GM12878 (cell line): ENCODE measurements around the gene TRIM28. TPM values are rescaled to one million over a fixed set of nuclear protein-coding genes. Genes with fewer than 3 reads are reported as not detected.

ENCODE experiments used
- BCL11A ChIP-seq: IDR thresholded peaks from 2 replicates; pipeline ENCODE4 v1.6.1; 2011; ENCODE audit warnings: low read depth, low read length
- CHD2 ChIP-seq: IDR thresholded peaks from 2 replicates; pipeline ENCODE4 v1.6.1; 2011; ENCODE audit warnings: low read depth, low read length, improper control_type of control experiment, borderline replicate concordance
- FOS ChIP-seq: IDR thresholded peaks from 3 replicates; pipeline ENCODE4 v1.6.1; 2011; ENCODE audit warnings: borderline replicate concordance; ENCODE audit not compliant: insufficient read length; ENCODE audit errors: extremely low read depth
- GATAD2B ChIP-seq: fragments of 450-650 bp; conservative IDR thresholded peaks from 2 replicates; pipeline ENCODE4 v1.6.1; 2017; ENCODE audit warnings: low read depth, mild to moderate bottlenecking, moderate library complexity
- HDAC6 ChIP-seq: fragments of 200-600 bp; sonication (generic); IDR thresholded peaks from one replicate; pipeline ENCODE4 v1.8.0; 2017; ENCODE audit warnings: antibody characterized with exemption; ENCODE audit not compliant: unreplicated experiment
- IRF4 ChIP-seq: IDR thresholded peaks from 2 replicates; pipeline ENCODE4 v1.6.1; 2011; ENCODE audit warnings: low read depth, low read length
- LARP7 ChIP-seq: fragments of 450-650 bp; IDR thresholded peaks from 2 replicates; pipeline ENCODE4 v1.6.1; 2017; ENCODE audit warnings: mild to moderate bottlenecking
- MYC ChIP-seq: IDR thresholded peaks from 2 replicates; pipeline ENCODE4 v1.6.1; 2011; ENCODE audit warnings: mild to moderate bottlenecking, low read length, moderate library complexity, inconsistent platforms; ENCODE audit not compliant: insufficient read depth, insufficient replicate concordance, insufficient read length, severe bottlenecking
- NR2C1 ChIP-seq: fragments of 450-650 bp; IDR thresholded peaks from 2 replicates; pipeline ENCODE4 v1.6.1; 2017; ENCODE audit warnings: antibody characterized with exemption, mild to moderate bottlenecking, moderate library complexity
- NR2F1 ChIP-seq: fragments of 450-650 bp; conservative IDR thresholded peaks from 2 replicates; pipeline ENCODE4 v1.6.1; 2017; ENCODE audit warnings: mild to moderate bottlenecking
- PAX8 ChIP-seq: fragments of 450-650 bp; IDR thresholded peaks from 2 replicates; pipeline ENCODE4 v1.6.1; 2017; ENCODE audit warnings: mild to moderate bottlenecking, moderate library complexity
- POLR2AphosphoS2 ChIP-seq: IDR thresholded peaks from 2 replicates; pipeline ENCODE4 v1.6.1; 2011; ENCODE audit warnings: low read depth, mild to moderate bottlenecking, low read length, improper control_type of control experiment, moderate library complexity
- RAD21 ChIP-seq: IDR thresholded peaks from 2 replicates; pipeline ENCODE4 v1.6.1; 2011; ENCODE audit warnings: mild to moderate bottlenecking, low read depth, low read length, moderate library complexity; ENCODE audit not compliant: insufficient read depth
- RB1 ChIP-seq: fragments of 450-650 bp; formaldehyde crosslinking; IDR thresholded peaks from 2 replicates; pipeline ENCODE4 v1.6.1; 2017; ENCODE audit warnings: mild to moderate bottlenecking, borderline replicate concordance
- RBBP5 ChIP-seq: fragments of 200-600 bp; sonication (generic); conservative IDR thresholded peaks from 2 replicates; pipeline ENCODE4 v1.6.1; 2016
- SMAD5 ChIP-seq: IDR thresholded peaks from 2 replicates; pipeline ENCODE4 v1.6.1; 2016; ENCODE audit warnings: antibody characterized with exemption, low read depth
- SP1 ChIP-seq: IDR thresholded peaks from one replicate; pipeline ENCODE4 v1.6.1; 2011; ENCODE audit warnings: low read depth, low read length
- SREBF1 ChIP-seq: IDR thresholded peaks from 2 replicates; pipeline ENCODE4 v1.6.1; 2012; ENCODE audit warnings: mild to moderate bottlenecking, low read length
- SRF ChIP-seq, 2 experiments: IDR thresholded peaks; 2 replicates each; pipeline ENCODE4 v1.6.1; 2011; ENCODE audit warnings: low read depth in 2 of 2, low read length in 2 of 2, mild to moderate bottlenecking in 1 of 2, moderate library complexity in 1 of 2
- TAF1 ChIP-seq: IDR thresholded peaks from 2 replicates; pipeline ENCODE4 v1.6.1; 2011; ENCODE audit warnings: mild to moderate bottlenecking, low read depth, low read length, borderline replicate concordance
- TCF12 ChIP-seq: IDR thresholded peaks from 2 replicates; pipeline ENCODE4 v1.6.1; 2011; ENCODE audit warnings: low read depth, mild to moderate bottlenecking, low read length
- ZNF207 ChIP-seq: fragments of 450-650 bp; IDR thresholded peaks from 2 replicates; pipeline ENCODE4 v1.6.1; 2014; ENCODE audit warnings: antibody characterized with exemption, mild to moderate bottlenecking, borderline replicate concordance
- ZNF24 ChIP-seq: fragments of 450-650 bp; IDR thresholded peaks from 2 replicates; pipeline ENCODE4 v1.6.1; 2017; ENCODE audit warnings: antibody characterized with exemption, mild to moderate bottlenecking
- ZNF384 ChIP-seq: IDR thresholded peaks from 2 replicates; pipeline ENCODE4 v1.6.1; 2012; ENCODE audit warnings: low read depth, mild to moderate bottlenecking, low read length, improper control_type of control experiment, borderline replicate concordance
- polyA plus RNA-seq, 11 experiments: library from polyadenylated mRNA; depleted of rRNA in 4 of 11; unstranded in 6 of 11; stranded (reverse) in 5 of 11; fragments of >200 nt; fragmentation: Nextera tagmentation in 4 of 11; fragmentation: Illumina TruSeq in 1 of 11; extraction: Ambion mirVana in 4 of 11; extraction: Trizol in 1 of 11; gene quantifications; 1 replicate in 1 of 11; 2 replicates in 10 of 11; pipeline versions ENCODE4 v1.2.1 to v1.2.3, GENCODE V29; 2011 to 2016; ENCODE audit warnings: inconsistent platforms in 2 of 11, missing spikeins in 2 of 11, low read depth in 1 of 11
- total RNA-seq, 4 experiments: library from RNA; depleted of rRNA in 3 of 4; stranded (reverse); fragments of >200 nt in 3 of 4; fragmentation: Illumina TruSeq in 1 of 4; extraction: Trizol in 1 of 4; gene quantifications; 2 replicates each; pipeline versions ENCODE4 v1.2.1 to v1.2.3, GENCODE V29; 2013 to 2021
- TF ChIP-seq, protein P1 (sequence below): IDR thresholded peaks from 2 replicates; pipeline ENCODE4 v1.6.1; 2011; ENCODE audit warnings: low read depth, mild to moderate bottlenecking, low read length, moderate library complexity, borderline replicate concordance; ENCODE audit errors: extremely low read depth
- TF ChIP-seq, protein P2 (sequence below): fragments of 450-650 bp; IDR thresholded peaks from 2 replicates; pipeline ENCODE4 v1.6.1; 2017; ENCODE audit warnings: mild to moderate bottlenecking, moderate library complexity
- TF ChIP-seq, protein P3 (sequence below): IDR thresholded peaks from 2 replicates; pipeline ENCODE4 v1.6.1; 2012; ENCODE audit warnings: low read depth, low read length, improper control_type of control experiment

Gene TRIM28
- total and polyA plus RNA-seq, 10 of the 15 experiments (the other 5 are each of a cell fraction or from before 2014, with no cell fraction given) = 5.0 to 650 (median 296) TPM

GRCh38 chr19:58513694-58514563 is 29.9 kb upstream of the TRIM28 start (continued):
- TF ChIP-seq, protein P1, sequence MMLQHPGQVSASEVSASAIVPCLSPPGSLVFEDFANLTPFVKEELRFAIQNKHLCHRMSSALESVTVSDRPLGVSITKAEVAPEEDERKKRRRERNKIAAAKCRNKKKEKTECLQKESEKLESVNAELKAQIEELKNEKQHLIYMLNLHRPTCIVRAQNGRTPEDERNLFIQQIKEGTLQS = no peak
- TF ChIP-seq NR2F1 = peak; percentile 78
- no peak for TF ChIP-seq ZNF384
- TF ChIP-seq GATAD2B = peak; percentile 89
- peak; percentile 60; the same call in 1 of the 2 replicates for TF ChIP-seq TAF1
- TF ChIP-seq FOS = no peak
- no peak for TF ChIP-seq HDAC6
- peak; percentile 66 for TF ChIP-seq RAD21
- TF ChIP-seq SP1 = peak; percentile 44
- 0 out of 2 replicates have a peak, but pooled peaks have one; percentile 51 for TF ChIP-seq ZNF24
- TF ChIP-seq MYC = peak; percentile 76
- TF ChIP-seq, protein P2, sequence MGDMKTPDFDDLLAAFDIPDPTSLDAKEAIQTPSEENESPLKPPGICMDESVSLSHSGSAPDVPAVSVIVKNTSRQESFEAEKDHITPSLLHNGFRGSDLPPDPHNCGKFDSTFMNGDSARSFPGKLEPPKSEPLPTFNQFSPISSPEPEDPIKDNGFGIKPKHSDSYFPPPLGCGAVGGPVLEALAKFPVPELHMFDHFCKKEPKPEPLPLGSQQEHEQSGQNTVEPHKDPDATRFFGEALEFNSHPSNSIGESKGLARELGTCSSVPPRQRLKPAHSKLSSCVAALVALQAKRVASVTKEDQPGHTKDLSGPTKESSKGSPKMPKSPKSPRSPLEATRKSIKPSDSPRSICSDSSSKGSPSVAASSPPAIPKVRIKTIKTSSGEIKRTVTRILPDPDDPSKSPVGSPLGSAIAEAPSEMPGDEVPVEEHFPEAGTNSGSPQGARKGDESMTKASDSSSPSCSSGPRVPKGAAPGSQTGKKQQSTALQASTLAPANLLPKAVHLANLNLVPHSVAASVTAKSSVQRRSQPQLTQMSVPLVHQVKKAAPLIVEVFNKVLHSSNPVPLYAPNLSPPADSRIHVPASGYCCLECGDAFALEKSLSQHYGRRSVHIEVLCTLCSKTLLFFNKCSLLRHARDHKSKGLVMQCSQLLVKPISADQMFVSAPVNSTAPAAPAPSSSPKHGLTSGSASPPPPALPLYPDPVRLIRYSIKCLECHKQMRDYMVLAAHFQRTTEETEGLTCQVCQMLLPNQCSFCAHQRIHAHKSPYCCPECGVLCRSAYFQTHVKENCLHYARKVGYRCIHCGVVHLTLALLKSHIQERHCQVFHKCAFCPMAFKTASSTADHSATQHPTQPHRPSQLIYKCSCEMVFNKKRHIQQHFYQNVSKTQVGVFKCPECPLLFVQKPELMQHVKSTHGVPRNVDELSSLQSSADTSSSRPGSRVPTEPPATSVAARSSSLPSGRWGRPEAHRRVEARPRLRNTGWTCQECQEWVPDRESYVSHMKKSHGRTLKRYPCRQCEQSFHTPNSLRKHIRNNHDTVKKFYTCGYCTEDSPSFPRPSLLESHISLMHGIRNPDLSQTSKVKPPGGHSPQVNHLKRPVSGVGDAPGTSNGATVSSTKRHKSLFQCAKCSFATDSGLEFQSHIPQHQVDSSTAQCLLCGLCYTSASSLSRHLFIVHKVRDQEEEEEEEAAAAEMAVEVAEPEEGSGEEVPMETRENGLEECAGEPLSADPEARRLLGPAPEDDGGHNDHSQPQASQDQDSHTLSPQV = peak; percentile 93
- no peak for TF ChIP-seq SRF (IDR thresholded peaks at IDR 0.05; ENCODE audit: low read depth in 2 of 2, low read length in 2 of 2)
- TF ChIP-seq PAX8 = no peak
- TF ChIP-seq NR2C1 = peak; percentile 22; the same call in 1 of the 2 replicates
- no peak for TF ChIP-seq RBBP5
- TF ChIP-seq POLR2AphosphoS2 = peak; percentile 85
- 0 out of 2 replicates have a peak, but pooled peaks have one; percentile 24 for TF ChIP-seq IRF4
- TF ChIP-seq LARP7 = peak; percentile 98
- no peak for TF ChIP-seq BCL11A
- peak; percentile 51; the same call in 1 of the 2 replicates for TF ChIP-seq SMAD5
- TF ChIP-seq CHD2 = peak; percentile 70
- TF ChIP-seq TCF12 = peak; percentile 8; the same call in 1 of the 2 replicates
- TF ChIP-seq SREBF1 = no peak
- TF ChIP-seq, protein P3, sequence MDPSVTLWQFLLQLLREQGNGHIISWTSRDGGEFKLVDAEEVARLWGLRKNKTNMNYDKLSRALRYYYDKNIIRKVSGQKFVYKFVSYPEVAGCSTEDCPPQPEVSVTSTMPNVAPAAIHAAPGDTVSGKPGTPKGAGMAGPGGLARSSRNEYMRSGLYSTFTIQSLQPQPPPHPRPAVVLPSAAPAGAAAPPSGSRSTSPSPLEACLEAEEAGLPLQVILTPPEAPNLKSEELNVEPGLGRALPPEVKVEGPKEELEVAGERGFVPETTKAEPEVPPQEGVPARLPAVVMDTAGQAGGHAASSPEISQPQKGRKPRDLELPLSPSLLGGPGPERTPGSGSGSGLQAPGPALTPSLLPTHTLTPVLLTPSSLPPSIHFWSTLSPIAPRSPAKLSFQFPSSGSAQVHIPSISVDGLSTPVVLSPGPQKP = peak; percentile 55; the same call in 1 of the 2 replicates
- TF ChIP-seq RB1 = peak; percentile 98; the same call in 1 of the 2 replicates
- TF ChIP-seq ZNF207 = peak; percentile 97
